HG03159 (cell line): Measurements from ENCODE around the gene SLC2A14.
A peak's percentile ranks its signal among the peaks of the same experiment; 100 is the strongest.
"Not testable (repeated sequence)": the region's sequence is repeated elsewhere in the genome, so short reads cannot be mapped to it uniquely, and the experiment has no call there.

Source experiments
- ATAC-seq: cut with Tn5 transposase; IDR thresholded peaks from one replicate; pipeline ENCODE4 v1.9.1; 2021; ENCODE audit warnings: mild to moderate bottlenecking, moderate library complexity; ENCODE audit not compliant: unreplicated experiment

SLC2A14 gene

GRCh38 chr12:7835766-7836165, 36.9 kb downstream of the SLC2A14 start:
- no peak for ATAC-seq

DNA sequence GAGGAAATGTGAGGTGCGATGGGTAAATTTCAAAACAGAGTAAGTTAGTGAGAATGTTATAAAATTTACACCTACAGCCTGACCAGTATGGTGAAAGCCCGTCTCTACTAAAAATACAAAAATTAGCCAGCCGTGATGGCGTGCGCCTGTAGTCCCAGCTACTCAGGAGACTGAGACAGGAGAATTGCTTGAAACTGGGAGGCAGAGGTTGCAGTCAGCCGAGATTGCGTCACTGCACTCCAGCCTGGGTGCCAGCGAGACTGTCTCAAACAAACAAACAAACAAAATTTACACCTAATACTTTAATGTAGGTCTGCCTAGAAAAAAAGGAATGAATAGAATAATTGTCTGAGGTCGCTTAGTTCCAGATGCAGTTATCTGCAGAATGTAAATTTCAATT, 37.6 kb downstream of the SLC2A14 start:
- ATAC-seq = no peak

GRCh38 chr12:7834701-7835100, 38.0 kb downstream of the SLC2A14 start:
- ATAC-seq = no peak

- no peak for ATAC-seq
Observed at GRCh38 chr12:7833831-7834230, 38.9 kb downstream of the SLC2A14 start.

GRCh38 chr12:7833201-7833600, 39.5 kb downstream of the SLC2A14 start:
- ATAC-seq = not testable (repeated sequence)

DNA sequence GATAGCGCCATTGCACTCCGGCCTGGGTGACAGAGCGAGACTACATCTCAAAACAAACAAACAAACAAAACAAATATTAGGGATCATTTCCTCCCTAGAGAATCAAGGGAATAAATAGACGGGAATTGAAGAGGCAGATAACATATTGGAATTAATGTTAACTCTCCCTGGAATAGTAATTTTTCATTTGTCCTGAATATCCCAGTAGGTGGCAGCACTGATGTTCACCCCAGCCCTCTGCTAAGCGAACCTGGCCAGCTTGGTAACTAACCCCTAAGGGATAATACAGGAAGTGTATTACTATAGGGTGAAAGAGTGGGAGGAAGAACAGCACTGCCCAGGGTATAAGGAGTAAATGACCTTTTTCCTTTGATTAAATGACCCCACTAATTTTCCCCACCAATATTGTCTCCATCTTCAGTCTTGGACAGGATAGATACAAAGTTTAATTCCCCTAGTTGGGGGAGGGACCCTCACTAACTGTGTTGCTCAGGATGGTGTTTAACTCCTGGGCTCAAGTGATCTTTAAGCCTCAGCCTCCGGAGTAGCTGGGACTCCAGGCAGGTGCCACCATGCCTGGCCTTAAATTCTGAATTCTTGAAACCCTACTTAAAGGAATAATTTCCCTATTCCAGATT, 40.5 kb downstream of the SLC2A14 start:
- ATAC-seq = no peak

DNA sequence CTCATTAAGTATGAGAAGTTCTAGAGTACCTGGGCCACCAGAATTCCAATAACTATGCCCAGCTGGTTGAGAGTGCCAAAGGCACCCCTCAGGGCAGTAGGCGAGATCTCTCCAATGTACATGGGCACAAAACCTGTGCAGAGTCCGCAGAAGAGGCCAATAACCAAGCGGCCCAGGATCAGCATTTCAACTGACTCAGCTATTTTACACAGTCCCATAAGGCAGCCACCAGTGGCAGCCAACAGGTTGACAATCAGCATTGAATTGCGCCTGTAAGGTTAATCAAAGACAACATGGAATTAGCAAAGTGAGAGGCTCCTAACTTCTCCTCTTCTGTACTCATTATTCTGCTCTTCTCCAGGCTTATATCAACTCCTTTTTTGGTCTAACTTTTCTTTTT, 43.0 kb downstream of the SLC2A14 start:
- not testable (repeated sequence) for ATAC-seq

DNA sequence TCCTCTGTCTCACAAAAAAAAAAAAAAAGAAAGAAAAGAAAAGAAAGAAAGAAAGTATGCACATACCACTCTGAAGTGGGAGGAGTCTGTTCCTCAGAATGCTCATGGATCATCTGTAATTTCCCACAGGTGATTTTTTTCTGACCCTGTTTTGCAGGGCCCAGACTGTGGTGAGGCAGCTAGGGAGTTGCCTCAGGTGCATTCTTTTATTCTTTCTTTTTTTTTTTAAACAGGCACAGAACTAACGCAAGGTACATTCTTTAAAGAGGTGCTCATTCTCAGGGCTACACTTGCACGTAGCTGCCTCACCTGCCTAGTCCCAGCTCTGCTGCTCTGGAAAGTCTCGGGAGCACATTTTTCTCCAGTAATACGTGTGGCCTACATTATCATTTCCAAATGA, 47.0 kb downstream of the SLC2A14 start:
- not testable (repeated sequence) for ATAC-seq

- peak; percentile 63 for ATAC-seq
Observed at GRCh38 chr12:7806863-7807487, 65.7 kb downstream of the SLC2A14 start.

- ATAC-seq = not testable (repeated sequence)
Observed at GRCh38 chr12:7806319-7806718, 66.4 kb downstream of the SLC2A14 start.

DNA sequence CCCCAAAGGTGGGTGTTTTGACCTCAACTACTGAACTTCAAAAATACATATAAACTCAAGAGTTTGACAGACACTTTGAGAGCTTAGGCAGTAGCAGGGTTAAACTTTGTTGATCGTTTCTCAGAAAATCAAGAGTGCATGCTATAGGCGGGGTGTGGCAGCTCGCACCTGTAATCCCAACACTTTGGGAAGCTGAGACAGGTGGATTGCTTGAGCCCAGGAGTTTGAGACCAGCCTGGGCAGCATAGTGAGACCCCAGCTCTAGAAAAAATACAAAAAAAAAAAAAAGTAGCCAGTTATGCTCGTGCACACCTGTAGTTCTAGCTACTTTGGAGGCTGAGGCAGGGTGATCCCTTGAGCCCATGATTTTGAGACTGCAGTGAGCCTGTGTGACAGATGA, 71.3 kb downstream of the SLC2A14 start:
- ATAC-seq = no peak

DNA sequence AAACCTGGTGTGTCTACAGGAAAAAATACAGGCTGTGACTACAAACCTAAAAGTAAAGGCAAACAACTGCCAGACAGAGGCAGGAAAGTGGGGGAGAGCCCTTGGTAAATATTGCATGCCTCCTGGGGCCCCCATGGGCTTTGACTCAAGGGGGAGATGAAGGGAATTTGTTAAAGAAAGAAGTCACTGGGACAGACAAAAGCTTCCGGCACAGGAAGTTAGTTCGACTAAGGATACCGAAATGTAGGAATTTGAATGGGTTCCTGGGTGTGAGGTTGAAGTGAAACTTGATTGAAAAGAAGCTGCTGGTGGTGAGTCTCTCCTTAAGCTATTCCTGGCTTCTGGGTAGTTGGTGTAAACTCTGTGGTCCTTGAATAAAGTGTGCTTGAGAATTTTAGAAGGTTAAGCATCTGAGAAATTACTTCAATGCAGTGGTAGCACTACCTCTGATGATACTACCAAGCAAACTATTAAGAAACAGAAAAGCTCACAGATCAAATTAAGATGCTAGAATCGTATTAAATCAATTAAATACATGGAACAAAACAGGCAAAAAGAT, 73.9 kb downstream of the SLC2A14 start:
- ATAC-seq = not testable (repeated sequence)

DNA sequence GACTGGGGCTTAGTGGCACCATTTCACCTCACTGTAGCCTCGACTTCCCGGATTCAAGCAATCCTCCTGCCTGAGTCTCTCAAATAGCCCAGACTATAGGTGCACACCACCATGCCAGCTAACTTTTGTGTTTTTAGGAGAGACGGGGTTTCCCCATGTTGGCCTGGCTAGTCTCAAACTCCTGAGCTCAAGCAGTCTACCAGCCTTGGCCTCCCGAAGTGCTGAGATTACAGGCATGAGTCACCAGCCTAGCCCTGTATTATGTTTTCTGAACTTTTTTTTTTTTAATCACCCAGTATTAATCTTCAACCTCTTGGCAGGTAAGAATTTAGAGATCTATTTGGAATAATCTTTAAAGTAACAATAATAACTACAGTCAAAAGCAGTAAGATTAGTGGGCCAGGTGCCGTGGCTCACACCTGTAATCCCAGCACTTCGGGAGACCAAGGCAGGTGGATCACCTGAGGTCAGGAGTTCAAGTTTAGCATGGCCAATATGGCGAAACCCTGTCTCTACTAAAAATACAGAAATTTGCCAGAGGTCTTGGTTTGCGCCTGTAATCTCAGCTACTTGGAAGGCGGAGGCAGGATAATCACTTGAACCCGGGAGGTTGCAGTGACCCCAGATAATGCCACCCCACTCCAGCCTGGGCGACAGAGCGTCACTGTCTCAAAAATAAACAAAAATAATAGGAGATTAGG, 74.9 kb downstream of the SLC2A14 start:
- no peak for ATAC-seq

DNA sequence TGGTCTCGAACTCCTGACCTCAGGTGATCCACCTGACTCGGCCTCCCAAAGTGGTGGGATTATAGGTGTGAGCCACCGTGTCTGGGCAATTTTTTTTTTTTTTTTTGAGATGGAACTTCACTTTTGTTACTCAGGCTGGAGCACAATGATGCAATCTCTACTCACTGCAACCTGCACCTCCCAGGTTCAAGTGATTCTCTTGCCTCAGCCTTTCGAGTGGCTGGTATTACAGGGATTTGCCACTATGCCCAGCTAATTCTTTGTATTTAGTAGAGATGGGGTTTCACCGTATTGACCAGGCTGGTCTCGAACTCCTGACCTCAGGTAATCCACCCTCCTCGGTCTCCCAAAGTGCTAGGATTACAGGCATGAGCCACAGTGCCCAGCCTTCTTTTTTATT, 75.4 kb downstream of the SLC2A14 start:
- ATAC-seq = not testable (repeated sequence)

GRCh38 chr12:7793211-7793610, 79.5 kb downstream of the SLC2A14 start:
- no peak for ATAC-seq

GRCh38 chr12:7788884-7789528, 83.7 kb downstream of the SLC2A14 start, which contains the start of gene NANOG:
NANOG (plus strand) TSS chr12:7789402; CDS start chr12:7789615, 213 bp downstream.
- ATAC-seq = not testable (repeated sequence)

- no peak for ATAC-seq
Observed at GRCh38 chr12:7788294-7788660, 84.4 kb downstream of the SLC2A14 start.

DNA sequence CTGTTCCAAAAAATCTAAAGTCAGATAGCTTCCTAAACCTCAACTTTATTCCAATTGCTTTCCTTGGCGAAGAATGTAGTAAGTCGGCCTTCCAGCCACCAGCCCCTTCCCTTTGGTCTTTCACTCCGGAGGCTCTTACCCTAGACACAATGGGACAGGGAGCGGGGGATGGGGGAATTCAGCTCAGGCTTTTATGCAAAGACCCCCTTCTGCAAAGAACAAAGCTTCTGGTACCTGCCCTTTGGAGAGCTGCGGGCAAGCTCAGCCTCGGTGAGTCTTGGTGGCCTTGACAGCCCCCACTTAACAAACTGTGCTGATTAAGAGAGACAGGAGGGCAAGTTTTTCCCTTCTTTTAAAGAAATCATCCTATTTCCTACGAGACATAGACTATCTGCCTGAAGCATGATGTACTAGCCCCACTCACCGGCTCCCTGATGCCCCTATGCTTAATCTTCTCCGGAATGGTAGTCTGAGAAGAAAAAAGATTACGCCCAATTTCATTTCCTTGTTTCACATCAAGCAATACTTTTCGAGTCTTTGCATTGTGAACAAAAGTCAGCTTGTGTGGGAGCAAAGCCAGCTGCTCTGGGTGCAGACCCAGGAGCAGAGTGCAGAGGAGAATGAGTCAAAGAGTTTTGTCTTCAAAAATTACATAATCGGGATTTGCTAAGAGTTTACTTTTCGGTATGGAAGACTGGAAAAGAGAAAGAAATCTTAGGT, 85.0 kb downstream of the SLC2A14 start:
- ATAC-seq = no peak

DNA sequence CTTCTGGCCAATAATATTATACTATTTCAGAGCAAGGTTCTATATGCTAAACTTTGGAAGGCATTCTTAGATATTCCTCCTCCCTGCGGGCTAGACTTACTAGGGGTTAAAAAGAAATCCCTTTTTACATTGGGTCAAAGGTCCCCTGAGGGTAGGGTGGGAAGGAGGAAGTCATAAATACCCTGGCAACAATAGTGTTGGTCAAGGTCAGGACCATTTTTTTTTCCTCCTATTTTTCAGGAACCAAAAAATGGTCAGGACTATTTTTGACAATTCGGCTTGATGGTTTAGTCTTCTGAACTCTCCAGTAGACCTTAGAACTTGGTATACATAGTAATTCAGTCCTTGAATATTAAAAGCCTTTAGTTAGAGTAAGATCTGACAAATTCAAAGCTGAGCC, 88.0 kb downstream of the SLC2A14 start:
- no peak for ATAC-seq

DNA sequence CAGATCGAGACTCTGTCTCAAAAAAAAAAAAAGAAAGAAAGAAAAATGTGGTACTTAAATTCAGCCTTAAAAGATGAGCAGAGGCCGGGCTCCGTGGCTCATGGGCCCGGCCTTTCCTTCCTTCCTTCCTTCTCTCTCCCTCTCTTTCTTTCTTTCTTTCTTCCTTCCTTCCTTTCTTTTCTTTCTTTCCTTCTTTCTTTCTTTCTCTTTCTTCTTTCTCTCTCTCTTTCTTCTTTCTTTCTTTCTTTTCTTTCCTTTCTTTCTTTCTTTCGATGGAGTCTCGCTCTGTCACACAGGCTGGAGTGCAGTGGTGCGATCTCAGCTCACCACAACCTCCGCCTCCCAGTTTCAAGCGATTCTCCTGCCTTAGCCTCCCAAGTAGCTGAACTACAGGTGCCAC, 89.3 kb downstream of the SLC2A14 start:
- not testable (repeated sequence) for ATAC-seq

DNA sequence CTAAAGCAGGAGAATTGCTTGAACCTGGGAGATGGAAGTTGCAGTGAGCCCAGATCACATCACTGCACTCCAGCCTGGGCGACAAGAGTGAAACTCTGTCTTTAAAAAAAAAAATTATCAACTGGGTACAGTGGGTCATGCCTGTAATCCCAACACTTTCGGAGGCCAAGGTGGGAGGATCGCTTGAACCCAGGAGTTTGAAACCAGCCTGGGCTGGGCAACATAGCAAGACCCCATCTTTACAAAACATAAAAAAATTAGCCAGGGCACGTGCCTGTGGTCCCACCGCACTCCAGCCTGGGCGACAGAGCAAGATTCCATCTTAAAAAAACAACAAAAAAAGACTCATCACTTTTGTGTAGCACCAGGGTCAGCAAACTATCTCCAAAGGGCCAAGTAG, 90.7 kb downstream of the SLC2A14 start:
- no peak for ATAC-seq
